ENCODE results near the gene MANSC4.
"Not testable (repeated sequence)": the region's sequence is repeated elsewhere in the genome, so short reads cannot be mapped to it uniquely, and the experiment has no call there.

The MANSC4 gene

GRCh38 chr12:27747111-27747820 lies 32.8 kb downstream of the MANSC4 start:
- DNase-seq, result no peak

- DNase-seq, result not testable (repeated sequence)
Observed at GRCh38 chr12:27745734-27746133, 34.3 kb downstream of the MANSC4 start.

GRCh38 chr12:27743601-27744000 lies 36.4 kb downstream of the MANSC4 start:
- DNase-seq, result no peak

GRCh38 chr12:27734321-27734720 lies 45.7 kb downstream of the MANSC4 start:
- DNase-seq, result not testable (repeated sequence)

- DNase-seq, result no peak
Observed at GRCh38 chr12:27733791-27734190, 46.2 kb downstream of the MANSC4 start.

GRCh38 chr12:27733052-27733656 lies 46.9 kb downstream of the MANSC4 start:
- no peak for DNase-seq

- no peak for DNase-seq
Observed at GRCh38 chr12:27732281-27732680, 47.8 kb downstream of the MANSC4 start.

GRCh38 chr12:27730097-27730588 lies 49.9 kb downstream of the MANSC4 start:
- DNase-seq, result no peak

- no peak for DNase-seq
Observed at GRCh38 chr12:27723212-27723611, 56.8 kb downstream of the MANSC4 start.

Data from cerebellar nuclear complex (tissue), 1 donor.